ENCODE data around the gene IL1RL2. TPM values are rescaled to one million over a fixed set of nuclear protein-coding genes. Genes with fewer than 3 reads are reported as not detected.

IL1RL2 gene
- polyA plus RNA-seq, 5 donors: 0.96 to 1.8 (median 1.3) TPM

DNA sequence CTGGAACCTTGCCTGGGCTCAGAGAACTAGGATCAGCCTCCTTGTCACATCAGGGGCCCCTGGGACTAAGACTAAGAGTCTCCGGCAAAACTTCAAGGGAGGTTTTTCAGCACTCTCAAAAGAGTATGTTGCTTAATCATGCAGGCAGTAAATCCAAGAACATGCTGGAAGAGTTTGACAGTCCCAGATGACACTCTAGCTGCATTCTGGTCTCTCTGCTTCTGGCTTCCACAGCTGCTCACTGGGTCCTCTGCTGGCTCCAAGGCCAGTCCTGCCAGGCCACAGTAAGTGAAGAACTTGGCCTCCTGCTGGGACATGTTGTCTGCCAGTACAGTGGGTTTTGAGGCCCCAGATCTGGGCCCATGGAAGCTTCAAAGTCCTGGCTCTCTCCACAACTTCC, 79.4 kb downstream of the IL1RL2 start:
- DNase-seq: no peak

DNA sequence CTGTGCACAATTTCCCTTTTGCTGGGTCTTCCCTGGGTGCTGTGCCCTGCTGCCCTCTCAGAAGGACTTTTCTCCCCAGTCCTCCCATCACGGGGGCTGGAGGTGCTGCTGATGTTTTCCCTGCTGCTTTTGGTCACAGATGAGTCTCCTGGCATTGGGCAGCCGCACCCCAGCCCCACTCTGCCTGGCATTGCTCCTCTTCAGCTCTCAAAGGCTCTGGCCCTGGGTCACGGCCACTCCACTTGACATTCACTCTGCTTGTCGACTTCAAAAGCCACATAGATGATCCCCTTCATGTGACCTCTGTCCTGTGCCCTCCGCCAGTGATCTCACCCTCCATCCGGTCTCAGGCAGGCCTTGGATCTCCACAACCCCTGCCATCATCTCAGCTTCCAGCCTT, 81.0 kb downstream of the IL1RL2 start:
- DNase-seq: no peak

DNA sequence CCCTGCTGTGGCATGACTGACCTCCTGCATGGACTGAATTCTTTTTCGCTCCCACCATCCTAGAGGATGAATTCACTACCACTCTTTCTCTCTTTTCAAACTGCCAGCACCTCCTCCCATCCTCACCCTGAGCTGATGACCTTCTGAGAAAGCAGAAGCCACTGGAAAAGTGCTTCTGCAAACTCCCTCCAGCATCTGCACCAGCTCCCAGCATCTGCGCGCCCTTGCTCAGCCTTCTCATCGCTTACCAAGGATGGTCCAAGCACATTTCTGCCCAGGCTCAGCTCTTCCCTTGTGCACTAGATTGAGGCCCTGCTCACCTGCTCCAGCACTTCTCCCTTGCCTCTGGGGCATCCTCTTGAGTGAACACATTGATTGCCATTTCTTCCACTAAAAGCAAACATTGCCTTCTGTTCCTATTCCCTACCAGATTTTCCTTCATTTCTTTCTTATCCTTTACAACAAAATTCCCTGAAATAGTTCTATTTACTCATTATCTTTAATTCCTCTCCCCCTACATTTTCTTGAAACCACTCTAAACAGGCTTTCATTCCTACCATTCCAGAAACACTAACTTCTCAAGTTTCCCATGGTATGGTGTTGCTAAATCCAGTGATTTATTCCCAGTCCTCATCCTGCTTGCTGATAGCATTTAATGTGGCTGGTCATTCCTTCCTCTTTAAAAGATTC, 81.8 kb downstream of the IL1RL2 start:
- DNase-seq: peak in 1 of 2 donors; percentile 23

DNA sequence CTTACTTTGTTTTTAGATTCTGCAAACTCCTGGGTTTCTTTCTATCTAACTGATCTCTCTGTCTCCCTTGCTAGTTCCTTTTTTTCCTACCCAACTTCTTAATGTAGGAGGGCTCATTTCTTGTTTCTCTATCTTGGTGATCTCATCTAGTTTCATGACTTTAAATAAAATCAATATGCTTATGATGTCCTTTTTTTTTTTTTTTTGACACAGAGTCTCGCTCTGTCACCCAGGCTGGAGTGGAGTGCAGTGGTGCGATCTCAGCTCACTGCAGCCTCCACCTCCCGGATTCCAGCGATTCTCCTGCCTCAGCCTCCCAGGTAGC, 82.3 kb downstream of the IL1RL2 start:
- no peak for DNase-seq

DNA sequence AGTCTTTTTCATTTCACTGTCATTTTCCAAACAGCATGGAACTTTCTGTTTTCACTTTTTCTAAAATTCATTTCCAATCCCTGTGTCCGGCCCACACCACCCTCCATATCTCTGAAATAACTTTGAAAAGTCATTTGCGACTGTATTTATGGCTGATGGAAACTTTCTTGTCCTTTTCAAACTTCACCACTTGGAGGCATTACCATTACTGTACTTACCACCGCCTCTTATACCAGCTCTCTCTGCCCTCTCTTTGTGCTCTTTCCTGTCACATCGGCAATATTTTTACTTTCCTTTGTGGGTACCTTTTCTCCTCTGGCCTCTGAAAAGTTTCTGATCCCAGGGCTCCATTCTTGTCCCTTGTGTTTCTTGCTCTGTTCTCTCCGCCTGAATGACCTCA, 85.0 kb downstream of the IL1RL2 start:
- DNase-seq: no peak

DNA sequence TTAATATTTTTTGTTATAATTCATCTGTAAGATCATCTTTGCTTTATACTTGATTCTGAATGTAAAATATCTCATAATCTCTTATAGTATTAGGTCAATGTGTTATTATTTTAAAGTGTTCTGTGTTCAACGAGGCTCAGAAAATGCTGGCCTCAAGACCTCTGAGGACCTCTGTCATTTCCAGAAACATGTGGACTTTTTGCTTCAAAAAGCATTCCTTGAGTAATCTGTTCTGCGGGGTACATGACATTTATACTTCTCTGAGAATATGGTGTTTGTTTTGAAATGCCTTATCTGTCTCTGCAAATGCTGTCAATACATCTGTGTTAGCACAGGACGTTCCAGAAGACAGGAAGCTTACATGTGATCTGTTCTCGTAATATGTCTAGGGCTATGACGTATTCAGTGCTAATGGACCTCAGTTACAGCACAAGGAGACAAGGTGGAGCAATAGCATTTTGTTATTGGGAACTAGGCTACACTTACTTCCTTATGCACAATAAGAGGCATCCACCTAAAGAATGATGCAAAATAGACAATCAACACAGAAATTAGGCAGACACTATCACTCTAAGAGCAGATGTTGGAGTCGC, 86.9 kb downstream of the IL1RL2 start:
- no peak for DNase-seq

DNA sequence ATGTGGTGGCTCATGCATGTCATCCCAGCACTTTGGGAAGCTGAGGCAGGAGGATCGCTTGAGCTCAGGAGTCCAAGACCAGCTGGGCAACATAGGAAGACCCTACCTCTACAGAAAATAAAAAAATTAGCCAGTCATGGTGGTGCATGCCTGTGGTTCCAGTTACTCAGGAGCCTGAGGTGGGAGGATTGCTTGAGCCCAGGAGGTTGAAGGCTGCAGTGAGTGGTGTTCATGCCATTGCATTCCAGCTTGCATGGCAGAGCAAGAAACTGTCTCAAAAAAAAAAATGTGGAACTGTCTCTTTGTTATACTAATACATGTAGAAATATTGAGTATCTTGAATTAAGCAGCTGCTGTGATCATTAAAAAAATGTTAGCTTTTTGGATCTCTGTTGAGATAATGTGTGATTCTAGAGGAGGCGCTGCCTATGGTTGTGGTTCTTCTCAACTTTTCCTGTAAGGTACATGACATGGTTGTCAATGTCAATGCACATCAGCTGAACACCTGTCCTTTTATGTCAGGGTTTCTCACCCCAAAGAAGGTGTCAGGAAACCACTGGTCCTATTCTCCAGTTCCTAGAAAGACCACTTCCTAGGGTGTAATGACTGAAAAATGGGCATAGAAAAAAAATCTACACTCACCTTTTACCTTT, 89.9 kb downstream of the IL1RL2 start:
- no peak for DNase-seq

DNA sequence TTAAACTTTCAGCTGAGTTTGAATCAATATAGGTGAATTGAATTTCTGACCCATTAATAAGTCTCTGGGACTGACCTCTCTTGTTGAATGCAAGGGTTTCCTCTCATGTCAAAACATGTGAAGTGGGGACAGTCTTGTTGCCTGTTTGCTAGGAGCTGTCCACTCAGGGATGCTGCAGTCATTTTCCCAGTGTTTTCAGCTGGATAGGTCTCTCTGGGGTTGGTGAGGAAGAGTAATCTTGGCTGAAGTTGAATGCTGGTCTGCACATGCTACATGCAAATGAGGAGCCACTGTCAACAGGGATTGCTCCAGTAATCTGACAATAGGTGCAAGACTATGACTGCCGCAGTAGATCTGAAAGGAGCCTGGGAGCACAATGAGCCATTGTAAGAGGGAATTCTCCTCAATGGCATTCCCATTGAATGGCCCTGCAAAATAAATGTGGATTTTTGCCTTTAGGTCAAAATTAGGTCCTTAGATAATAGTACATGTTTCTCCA, 90.4 kb downstream of the IL1RL2 start:
- DNase-seq: no peak

DNA sequence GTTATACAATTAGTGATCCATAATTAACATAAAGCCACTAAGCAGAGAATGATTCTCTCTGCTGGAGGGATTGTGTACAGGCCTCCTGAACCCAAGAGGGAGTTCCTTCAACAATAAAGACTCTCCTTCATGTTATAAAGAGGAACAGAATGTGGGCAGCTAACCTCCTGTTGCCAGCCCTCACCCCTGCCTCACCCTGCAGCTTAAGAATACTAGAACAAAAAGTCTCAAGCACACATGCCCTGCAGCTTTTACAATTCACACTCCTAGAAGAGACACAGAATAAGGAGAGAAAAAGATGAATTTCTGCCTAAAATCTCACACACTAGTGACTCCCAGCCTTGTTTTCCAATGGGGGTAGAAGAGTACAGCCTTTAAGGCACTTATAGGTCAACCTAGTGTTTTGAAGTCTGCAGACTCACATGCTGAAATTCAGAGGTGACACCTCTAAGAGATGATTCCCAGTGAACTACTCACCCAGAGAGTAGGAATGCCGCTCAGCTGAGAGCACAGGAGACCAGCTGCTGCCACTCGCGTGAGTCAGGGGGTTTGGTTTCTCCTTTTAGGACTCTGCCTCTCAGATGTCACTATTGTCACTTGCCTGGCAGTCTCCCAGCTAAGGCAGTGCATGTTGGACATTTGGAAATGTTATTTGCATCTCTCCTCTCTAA, 92.0 kb downstream of the IL1RL2 start:
- DNase-seq: no peak

DNA sequence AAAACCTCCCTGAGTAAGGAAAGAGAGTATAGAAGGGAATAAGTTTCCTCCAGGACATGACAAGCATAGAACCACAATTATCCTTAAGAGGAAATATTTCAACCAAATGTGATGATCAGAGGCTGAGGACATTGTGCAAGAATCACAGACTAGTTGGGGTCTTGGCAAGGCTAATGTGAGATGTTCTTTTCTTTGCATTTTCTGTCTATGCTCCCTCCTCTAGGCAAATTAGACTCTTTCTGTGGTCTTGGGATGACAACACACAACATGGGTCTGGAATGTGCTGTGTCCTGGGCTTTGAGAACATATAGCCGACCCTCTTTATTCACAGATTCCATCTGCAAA, 92.5 kb downstream of the IL1RL2 start:
- DNase-seq: no peak

DNA sequence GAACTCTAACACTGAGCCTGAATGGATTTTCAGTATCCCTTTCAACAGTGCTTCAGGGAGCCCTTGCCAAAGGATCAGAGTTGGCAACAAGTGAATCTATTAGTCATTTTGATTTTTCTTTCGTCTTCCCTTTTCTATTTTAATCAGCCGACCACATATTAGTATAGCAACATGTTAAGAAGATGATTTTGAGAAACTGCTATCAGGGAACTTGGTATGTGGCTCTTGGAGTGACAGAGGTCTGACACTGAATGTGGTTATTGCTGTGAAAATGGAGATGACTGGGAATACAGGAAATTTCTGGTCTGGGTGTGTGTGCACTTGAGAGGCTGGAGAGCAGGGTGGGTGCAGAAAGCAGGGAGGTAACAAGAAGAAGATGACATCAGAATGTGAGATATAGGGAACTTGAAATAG, 95.9 kb downstream of the IL1RL2 start:
- no peak for DNase-seq

DNA sequence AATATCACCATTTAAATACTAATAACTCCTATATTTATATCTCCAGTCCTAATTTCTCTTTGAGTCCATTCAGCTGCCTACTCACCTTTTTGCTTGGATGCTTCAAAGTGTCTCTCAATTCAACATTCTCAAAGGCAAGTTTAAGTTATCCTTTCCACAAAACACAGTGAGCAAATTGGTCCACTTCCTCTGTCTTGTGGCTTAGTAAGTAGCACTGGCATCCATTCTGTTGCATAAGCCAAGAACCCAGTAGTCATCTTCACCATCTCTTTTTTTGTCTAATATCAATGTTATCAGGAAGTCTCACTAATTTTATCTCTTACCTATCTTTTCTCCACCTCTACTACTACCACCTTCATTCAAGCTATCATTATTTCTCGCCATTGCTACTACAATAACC, 97.2 kb downstream of the IL1RL2 start:
- no peak for DNase-seq

DNA sequence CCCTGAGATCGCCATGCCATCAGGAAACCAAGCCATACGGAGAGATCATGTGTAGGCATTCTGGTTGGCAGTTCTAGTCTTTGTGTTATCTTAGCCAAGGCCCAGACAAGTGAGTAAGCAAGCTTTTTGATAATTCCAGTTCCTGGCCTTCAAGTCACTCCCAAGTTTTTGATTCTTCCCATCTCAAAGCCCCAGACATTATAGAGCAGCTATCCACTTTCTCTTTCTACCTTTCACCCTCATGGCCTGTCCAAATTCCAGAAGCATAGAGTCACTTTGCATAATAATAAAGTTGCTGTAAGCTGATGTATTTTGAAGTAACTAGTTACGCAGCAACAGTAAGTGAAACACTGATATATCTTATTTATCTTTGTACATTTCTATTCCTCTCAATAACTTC, 97.8 kb downstream of the IL1RL2 start:
- no peak for DNase-seq

DNA sequence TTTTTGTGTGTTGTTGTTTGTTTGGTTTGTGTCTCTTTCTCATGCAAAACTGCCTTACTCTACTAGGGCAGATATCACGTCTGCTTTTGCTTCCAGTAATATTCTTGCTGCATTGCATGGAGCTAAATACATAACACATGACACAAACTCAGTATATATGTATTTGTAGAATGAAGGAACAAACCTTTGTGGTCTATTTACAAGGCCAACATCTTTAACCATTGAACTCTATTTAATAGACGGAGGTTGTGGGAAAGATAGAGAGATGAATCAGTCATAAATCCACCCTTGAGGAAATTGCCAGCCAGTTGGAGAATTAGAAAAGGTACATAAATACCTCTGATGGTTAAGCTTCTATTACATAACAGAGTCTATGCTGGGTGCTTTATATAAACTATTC, 98.5 kb downstream of the IL1RL2 start:
- DNase-seq: no peak

DNA sequence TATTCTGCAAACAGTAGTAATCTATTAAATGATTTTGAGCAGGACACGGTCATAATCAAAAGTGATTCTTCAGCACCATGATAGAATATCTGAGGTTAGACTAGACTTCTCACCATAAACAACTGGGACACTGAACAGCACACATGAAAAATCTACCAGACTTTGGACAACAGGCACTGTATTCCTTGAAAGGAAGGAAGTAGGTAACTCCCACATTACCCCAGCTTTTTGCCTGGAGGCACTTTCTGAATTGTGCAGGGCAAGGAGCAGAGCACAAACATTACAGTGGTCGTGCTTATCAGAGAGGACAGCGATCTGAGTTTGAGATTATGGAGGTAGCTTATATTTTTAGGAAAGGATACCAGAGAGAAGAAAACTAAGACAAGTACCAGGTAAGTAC, 99.2 kb downstream of the IL1RL2 start:
- no peak for DNase-seq

DNA sequence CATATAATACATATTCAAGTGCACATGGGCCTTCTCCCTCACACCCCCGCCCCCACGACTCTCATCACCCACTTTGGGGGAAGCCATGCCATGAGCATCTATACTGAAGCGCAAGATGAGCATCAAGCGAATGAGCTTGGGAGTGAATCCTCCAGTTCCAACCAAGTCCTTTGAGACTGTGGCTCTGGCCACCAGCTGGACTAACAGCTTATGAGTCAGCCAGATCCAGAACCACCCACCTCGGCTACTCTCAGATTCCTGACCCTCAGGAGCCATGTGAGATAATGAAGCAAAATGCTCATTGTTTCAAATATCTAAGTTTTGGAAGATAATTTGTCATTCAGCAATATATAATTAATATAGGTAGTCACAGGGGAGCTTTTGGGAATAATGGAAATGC, 102.3 kb downstream of the IL1RL2 start:
- no peak for DNase-seq

Other genes with a start within 250 kb of the IL1RL2 start
- under 1 TPM; 0.24 to 0.90 (median 0.69) TPM for gene IL1R2, start 195.1 kb upstream of the IL1RL2 start, polyA plus RNA-seq (ENCODE audit: insufficient read depth in 1 of 5, insufficient read length in 5 of 5, low replicate concordance in 1 of 5)
- gene IL1R1, start 44.3 kb upstream of the IL1RL2 start, polyA plus RNA-seq (ENCODE audit: insufficient read depth in 1 of 5, insufficient read length in 5 of 5, low replicate concordance in 1 of 5): 100 to 1,000 TPM in 4 of 5 donors, 10 to 100 TPM in 1; 82.9 to 144 (median 115) TPM
- gene IL1RL1, start 124.5 kb downstream of the IL1RL2 start, polyA plus RNA-seq (ENCODE audit: insufficient read depth in 1 of 5, insufficient read length in 5 of 5, low replicate concordance in 1 of 5): under 1 TPM; 0.14 to 0.28 (median 0.23) TPM
- 1 to 10 TPM; 2.2 to 5.6 (median 4.0) TPM for gene IL18R1, start 168.8 kb downstream of the IL1RL2 start, polyA plus RNA-seq (ENCODE audit: insufficient read depth in 1 of 5, insufficient read length in 5 of 5, low replicate concordance in 1 of 5)
- 1 to 10 TPM in 3 of 5 donors, under 1 TPM in 2; 0.68 to 1.6 (median 1.2) TPM for gene IL18RAP, start 236.1 kb downstream of the IL1RL2 start, polyA plus RNA-seq (ENCODE audit: insufficient read depth in 1 of 5, insufficient read length in 5 of 5, low replicate concordance in 1 of 5)

Measured in right lung (tissue), 5 donors.